GM19193 (cell line): ENCODE data around the gene PROK1.

Experiments used
- POLR2A ChIP-seq: IDR thresholded peaks from 4 replicates; pipeline ENCODE4 v1.6.1; 2011; ENCODE audit not compliant: insufficient read depth, insufficient read length; ENCODE audit errors: extremely low read depth

PROK1 gene

DNA sequence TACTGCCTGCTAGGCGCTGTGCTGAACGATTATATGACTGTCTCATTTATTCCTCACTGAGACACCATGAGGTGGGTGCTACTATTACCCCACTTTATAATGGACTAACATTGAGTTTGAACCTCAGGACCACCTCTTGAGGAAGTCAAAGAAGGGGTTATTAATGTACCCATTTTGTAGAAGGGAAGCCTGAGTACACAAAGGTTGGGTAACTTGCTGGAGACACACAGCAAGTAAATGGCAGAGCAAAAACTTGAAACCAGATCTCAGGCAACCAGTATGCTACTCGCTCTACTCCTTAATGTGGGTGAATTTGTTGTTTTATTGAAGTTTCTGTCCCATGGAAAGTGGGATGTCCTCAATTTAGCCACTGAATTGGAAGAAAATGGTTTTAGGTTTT, 37.9 kb downstream of the PROK1 start:
- no peak for TF ChIP-seq POLR2A

- no peak for TF ChIP-seq POLR2A
Measured at GRCh38 chr1:110489406-110489805, 38.5 kb downstream of the PROK1 start.

DNA sequence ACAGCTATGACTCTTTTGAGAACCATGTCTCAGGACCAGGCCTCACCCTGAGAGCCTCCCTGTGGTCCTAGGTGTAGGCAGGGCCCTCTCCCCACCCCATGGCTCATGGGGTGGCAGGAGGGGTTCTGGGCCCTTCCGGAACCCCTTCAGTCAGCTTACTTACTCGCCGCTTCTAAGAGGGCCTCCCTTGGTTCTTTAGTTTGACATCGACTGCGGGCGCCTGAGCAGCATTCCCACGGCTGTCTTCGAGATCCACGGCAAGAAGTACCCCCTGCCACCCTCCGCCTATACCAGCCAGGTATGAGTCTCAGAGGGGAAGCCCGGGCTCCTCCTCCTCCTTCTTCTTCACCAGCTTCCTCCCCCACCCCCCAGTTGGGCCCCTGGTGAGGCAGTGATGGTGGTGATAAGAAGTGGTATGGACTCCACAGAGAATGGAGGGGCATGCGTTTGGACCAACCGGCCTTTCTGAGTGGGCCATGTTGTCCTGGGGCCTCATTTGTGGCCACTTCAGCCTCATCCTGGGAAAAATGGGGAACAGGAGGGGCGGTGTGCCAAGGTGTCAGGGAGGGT, 39.1 kb downstream of the PROK1 start:
- TF ChIP-seq POLR2A, result no peak

DNA sequence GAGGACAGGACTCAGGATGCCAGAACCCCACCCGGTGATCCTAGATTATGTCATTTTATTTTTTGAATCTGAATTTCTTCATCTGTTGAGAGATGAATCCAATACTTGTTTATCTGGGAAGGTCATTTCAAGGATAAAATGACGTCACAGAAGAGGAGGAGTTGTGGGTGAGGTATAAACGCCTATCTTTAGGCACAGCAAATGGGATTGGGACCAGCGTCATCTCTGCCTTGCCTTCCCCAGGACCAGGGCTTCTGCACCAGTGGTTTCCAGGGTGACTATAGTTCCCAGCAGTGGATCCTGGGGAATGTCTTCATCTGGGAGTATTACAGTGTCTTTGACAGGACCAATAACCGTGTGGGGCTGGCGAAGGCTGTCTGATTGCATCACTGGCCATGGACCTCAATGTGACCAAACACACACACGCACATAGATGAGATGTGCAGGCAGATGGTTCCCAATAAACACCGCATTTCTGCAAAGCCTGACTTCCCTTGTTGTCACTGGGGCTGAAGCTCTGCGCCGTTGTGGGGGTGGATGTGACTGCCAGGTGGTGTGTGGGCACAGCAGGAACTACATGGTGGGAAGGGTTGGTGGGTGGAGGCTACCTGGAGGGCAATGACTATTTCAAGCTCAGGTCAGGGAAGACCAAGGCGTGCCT, 40.0 kb downstream of the PROK1 start:
- TF ChIP-seq POLR2A, result no peak

GRCh38 chr1:110492573-110492972, 41.6 kb downstream of the PROK1 start:
- no peak for TF ChIP-seq POLR2A

DNA sequence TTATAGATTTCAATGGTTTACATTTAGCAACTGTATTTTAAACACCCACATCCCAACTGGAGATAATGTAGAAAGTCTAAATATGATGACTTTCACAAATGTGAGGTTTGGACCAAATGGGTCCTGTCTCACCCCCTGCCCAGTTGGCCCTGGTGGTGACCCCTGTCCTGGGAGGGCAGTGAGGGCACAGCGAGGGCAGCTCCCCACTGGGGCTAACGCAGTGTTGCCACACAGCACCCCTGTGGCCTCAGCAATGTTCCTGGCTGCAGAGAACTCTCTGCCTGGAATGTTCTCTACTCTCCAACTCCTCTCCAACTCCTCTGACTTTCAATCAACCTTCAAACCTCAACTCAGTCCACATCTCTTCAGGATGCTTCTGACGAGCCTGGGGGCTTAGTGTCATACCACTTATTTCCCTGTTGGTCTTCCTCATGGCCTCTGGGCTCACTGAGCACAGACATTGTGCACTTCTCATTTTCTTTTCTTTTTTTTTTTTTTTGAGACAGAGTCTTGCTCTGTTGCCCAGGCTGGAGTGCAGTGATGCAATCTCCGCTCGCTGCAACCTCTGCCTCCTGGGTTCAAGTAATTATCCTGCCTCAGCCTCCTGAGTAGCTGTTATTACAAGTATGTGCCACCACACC, 42.2 kb downstream of the PROK1 start:
- no peak for TF ChIP-seq POLR2A

- no peak for TF ChIP-seq POLR2A
Measured at GRCh38 chr1:110494036-110494435, 43.1 kb downstream of the PROK1 start.

DNA sequence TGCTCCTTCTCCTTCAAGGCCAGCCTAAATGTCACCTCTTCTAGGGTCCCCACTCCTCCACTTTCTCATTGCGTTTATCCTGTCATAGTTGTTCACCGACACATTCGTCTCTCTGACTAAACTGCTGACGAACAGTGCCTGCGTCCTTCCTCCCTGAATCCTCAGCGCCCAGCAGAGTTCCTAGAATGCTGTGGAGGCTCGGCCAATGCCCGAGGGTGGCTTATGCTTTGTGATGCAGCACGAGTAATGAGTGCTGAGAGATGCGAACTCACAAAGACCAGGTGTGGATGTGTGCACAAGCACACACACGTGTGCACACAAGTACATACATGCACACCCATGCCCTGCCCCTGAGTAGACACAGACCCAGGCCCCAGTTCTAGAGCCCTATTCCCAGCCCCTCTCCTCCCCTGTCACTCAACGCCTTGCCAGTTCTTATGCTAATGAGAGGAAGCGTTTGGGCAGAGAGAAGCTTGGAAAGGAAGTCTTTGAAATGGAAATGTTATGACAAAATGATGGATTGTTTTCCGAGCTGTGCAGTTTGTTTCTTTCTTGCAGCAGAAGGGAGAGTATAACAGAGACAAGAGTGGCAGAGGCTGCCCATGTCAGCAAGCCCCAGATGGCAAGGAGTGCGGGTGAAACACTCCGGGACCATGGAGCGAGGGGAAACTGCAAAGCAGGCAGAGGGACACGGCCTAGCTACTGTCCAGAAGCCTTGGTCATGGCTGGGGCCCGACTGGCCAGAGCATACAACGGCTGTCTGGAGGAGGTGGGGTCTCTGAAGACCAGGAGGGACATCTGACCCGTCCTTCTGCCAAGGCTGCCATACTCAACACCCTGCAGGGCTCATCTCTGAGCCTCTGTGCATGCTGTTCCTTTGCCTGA, 43.8 kb downstream of the PROK1 start:
- TF ChIP-seq POLR2A, result no peak

GRCh38 chr1:110495926-110496600, 45.1 kb downstream of the PROK1 start:
- no peak for TF ChIP-seq POLR2A

- no peak for TF ChIP-seq POLR2A
Measured at GRCh38 chr1:110498270-110498669, 47.3 kb downstream of the PROK1 start.

GRCh38 chr1:110501488-110502132, 50.7 kb downstream of the PROK1 start:
- no peak for TF ChIP-seq POLR2A

- TF ChIP-seq POLR2A, result no peak
Measured at GRCh38 chr1:110502402-110503151, 51.6 kb downstream of the PROK1 start.

DNA sequence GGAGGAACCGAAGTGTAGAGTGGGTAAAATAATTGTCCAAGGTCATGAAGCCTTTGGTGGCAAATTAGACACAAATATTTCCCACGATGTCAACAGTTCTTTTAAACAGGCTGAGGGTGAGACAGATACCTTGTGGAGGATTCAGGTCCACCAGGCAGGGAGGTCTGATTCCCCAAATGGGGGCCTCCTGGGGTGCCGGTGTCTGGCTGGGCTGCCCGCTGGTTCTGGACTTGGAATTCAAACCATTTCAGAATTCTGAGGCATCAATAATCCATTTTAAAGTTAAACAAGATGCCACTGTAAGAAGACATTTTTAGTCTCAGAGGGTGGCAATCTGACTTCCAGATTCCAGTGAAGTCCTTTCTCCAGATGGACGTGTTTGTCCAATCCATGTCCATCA, 52.5 kb downstream of the PROK1 start:
- no peak for TF ChIP-seq POLR2A

DNA sequence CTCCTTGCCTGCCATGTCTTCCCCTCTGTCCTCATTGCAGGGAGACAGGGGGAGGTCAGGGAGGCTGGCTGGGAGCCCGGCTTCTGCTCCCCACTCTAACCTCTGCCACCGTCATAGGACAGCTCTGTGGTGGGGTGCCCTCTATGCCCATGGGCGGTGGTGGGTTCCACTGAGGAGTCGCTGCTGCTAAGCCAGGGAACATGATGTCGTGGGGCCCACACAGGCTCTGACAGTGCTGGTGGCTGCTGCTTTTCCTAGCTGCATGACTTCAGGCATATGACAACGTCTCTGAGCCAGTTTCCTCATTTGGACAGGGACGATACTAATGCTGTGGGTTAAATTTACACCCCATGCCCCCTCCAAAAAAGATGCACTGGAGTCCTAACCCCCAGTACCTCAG, 53.3 kb downstream of the PROK1 start:
- no peak for TF ChIP-seq POLR2A
